Lower leg skin (tissue), 3 donors: ENCODE results near the gene EIPR1.

Experiments
- CTCF ChIP-seq, 3 donors: fragments of 450-650 bp; IDR thresholded peaks; one replicate each; pipeline ENCODE4 v1.5.1; 2016; ENCODE audit warnings: antibody characterized with exemption in 3 of 3, mild to moderate bottlenecking in 3 of 3, moderate library complexity in 2 of 3
- POLR2A ChIP-seq, 2 donors: fragments of 450-650 bp; IDR thresholded peaks; one replicate each; pipeline ENCODE4 v1.6.1; 2016 to 2017; ENCODE audit warnings: antibody characterized with exemption in 2 of 2, mild to moderate bottlenecking in 1 of 2, moderate library complexity in 1 of 2

DNA sequence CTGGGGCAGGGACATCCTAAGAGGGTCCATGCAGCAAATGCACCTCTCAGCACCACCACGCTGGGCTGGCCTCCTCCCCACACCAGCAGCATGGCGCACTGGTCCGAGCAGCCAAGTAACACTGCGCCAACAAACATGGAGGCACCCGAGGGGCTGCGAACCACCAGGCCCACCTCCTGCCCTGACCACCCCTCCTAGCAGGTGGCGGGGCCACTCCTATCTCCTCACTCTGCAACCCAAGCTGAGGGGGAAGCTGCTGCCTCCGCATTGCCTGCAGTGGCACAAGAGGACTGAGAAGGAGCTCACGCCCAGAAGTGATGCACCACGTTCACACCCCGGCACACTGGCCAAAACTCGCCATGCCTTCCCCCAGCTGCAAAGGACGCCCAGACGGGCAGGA lies 94.4 kb downstream of the EIPR1 start:
- TF ChIP-seq CTCF (IDR thresholded peaks at IDR 0.05) (no peak), POLR2A (IDR thresholded peaks at IDR 0.05) (no peak)
